Fibroblast of the aortic adventitia (primary cell): Measurements from ENCODE around the gene GOLGA2. TPM values are rescaled to one million over a fixed set of nuclear protein-coding genes. Genes with fewer than 3 reads are reported as not detected.
"Not testable (repeated sequence)": the region's sequence is repeated elsewhere in the genome, so short reads cannot be mapped to it uniquely, and the experiment has no call there.

ENCODE experiments used
- DNase-seq: peaks from one replicate; pipeline ENCODE4 v3.0.0-alpha.2; 2010; ENCODE audit warnings: low read depth
- H3K4me3 ChIP-seq: 2 replicates; pipeline ENCODE4 v1.5.1; 2011; ENCODE audit warnings: low read depth, mild to moderate bottlenecking, control low read depth, low read length, moderate library complexity
- CTCF ChIP-seq: IDR thresholded peaks from 2 replicates; pipeline ENCODE4 v1.5.1; 2011; ENCODE audit warnings: mild to moderate bottlenecking, low read length, control low read depth, inconsistent platforms; ENCODE audit not compliant: insufficient read depth
- total RNA-seq: library from RNA; depleted of rRNA; stranded (reverse); fragments of >200 nt; gene quantifications from 2 replicates; pipeline ENCODE4 v1.2.3, GENCODE V29; 2012; ENCODE audit warnings: low replicate concordance

Gene GOLGA2
- total RNA-seq, 1 donor = 108 TPM

GRCh38 chr9:128233817-128234406 is 41.9 kb downstream of the GOLGA2 start:
- DNase-seq = no peak
- H3K4me3 ChIP-seq = no peak overlapping the region
- TF ChIP-seq CTCF = no peak

GRCh38 chr9:128232528-128233428 is 43.0 kb downstream of the GOLGA2 start:
- TF ChIP-seq CTCF = no peak
- no peak for DNase-seq
- H3K4me3 ChIP-seq = no peak overlapping the region

- TF ChIP-seq CTCF = no peak
- DNase-seq = no peak
Observed at GRCh38 chr9:128231638-128232527, 43.9 kb downstream of the GOLGA2 start.

GRCh38 chr9:128230897-128231296 is 44.9 kb downstream of the GOLGA2 start:
- not testable (repeated sequence) for DNase-seq, H3K4me3 ChIP-seq

More at GRCh38 chr9:128231638-128232527, 43.9 kb downstream of the GOLGA2 start:
- no peak overlapping the region for H3K4me3 ChIP-seq

- no peak for DNase-seq
- H3K4me3 ChIP-seq = no peak overlapping the region
- no peak for TF ChIP-seq CTCF
Observed at GRCh38 chr9:128226412-128226801, 49.4 kb downstream of the GOLGA2 start.

GRCh38 chr9:128225770-128226411 is 49.9 kb downstream of the GOLGA2 start:
- H3K4me3 ChIP-seq = no peak overlapping the region
- no peak for DNase-seq
- TF ChIP-seq CTCF = no peak
